Measurements from ENCODE around the gene OSBPL8. TPM values are rescaled to one million over a fixed set of nuclear protein-coding genes. Genes with fewer than 3 reads are reported as not detected.

The OSBPL8 gene
- total and polyA plus RNA-seq, 12 donors: 3.7 to 154 (median 45.1) TPM

DNA sequence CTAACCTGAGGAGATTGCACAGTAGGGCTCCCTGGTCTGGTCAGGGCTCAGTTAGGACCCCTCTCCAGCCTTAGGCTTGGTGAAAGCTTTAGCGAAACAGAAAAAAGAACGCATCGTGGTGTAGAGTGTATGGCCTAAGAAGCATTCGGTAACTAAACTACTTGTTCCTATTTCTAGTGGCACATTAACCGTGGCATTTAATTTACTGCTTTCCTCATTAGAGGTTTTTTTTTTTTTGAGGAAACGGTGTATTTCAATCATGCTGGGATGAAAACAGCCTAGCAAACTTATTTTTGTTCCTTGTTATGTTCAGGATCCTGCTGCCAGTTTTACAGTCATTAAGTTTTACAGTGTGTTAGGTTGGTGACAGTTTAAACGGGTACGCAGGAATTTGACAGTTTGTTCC is 518 bp upstream of the OSBPL8 start:
- intact Hi-C loops (cut with DNase I): no loop called here
- peaks cover 6 to 44% of the 10 kb centered on the region in 2 donors for H3K4me1 ChIP-seq (replicated peaks in 1 of 2)

GRCh38 chr12:76558684-76559399 is 729 bp downstream of the OSBPL8 start:
- Histone ChIP-seq H3K4me1 (replicated peaks in 1 of 2) (peaks cover 6 to 57% of the 10 kb centered on the region in 2 donors), H3K36me3 (replicated peaks in 1 of 2) (no peaks in the 10 kb centered on the region), H3K4me3 (peak overlapping the region; percentile 36 to 98 (median 86)), H3K27me3 (no peaks in the 10 kb centered on the region), H3K9me3 (replicated peaks in 1 of 3) (no peaks in the 10 kb centered on the region), H3K27ac (peak overlapping the region; percentile 49 to 96 (median 93))
- TF ChIP-seq CTCF (IDR thresholded peaks at IDR 0.05) (no peak), POLR2A (IDR thresholded peaks at IDR 0.05) (peak in 1 of 2 donors; percentile 27)
- peak; percentile 40 to 76 (median 47) for DNase-seq
- WGBS, 4 donors: 0 to 1% (median 1%) methylated on average over 12 to 33 of the region's 33 CpGs
- intact Hi-C loops (cut with DNase I): no loop called here

More for the DNA sequence above, 518 bp upstream of the OSBPL8 start:
- Histone ChIP-seq H3K27me3 (no peaks in the 10 kb centered on the region), H3K4me3 (peak overlapping the region in 3 of 4 donors; percentile 77 to 93 (median 80)), H3K27ac (peak overlapping the region; percentile 75 to 96 (median 93)), H3K36me3 (replicated peaks in 1 of 2) (no peaks in the 10 kb centered on the region), H3K9me3 (replicated peaks in 1 of 3) (no peaks in the 10 kb centered on the region)
- no peak for DNase-seq
- WGBS, 4 donors: 13 to 19% (median 17%) methylated on average over 8 of the region's 8 CpGs
- TF ChIP-seq POLR2A (IDR thresholded peaks at IDR 0.05) (no peak), CTCF (IDR thresholded peaks at IDR 0.05) (no peak)

- intact Hi-C loops (cut with DNase I): no loop called here
- no peaks in the 10 kb centered on the region for H3K27me3 ChIP-seq
- H3K4me3 ChIP-seq: no peak overlapping the region
- peaks cover 6 to 47% of the 10 kb centered on the region in 2 donors for H3K4me1 ChIP-seq (replicated peaks in 1 of 2)
- H3K27ac ChIP-seq: no peak overlapping the region
- no peak for TF ChIP-seq POLR2A (IDR thresholded peaks at IDR 0.05)
- no peak for TF ChIP-seq CTCF (IDR thresholded peaks at IDR 0.05)
- no peak for DNase-seq
- H3K9me3 ChIP-seq (replicated peaks in 1 of 3): no peaks in the 10 kb centered on the region
- WGBS, 4 donors: 93 to 97% (median 97%) methylated on average over 4 of the region's 4 CpGs
- H3K36me3 ChIP-seq (replicated peaks in 1 of 2): no peaks in the 10 kb centered on the region
Measured at GRCh38 chr12:76556368-76556767, 3.2 kb downstream of the OSBPL8 start.

DNA sequence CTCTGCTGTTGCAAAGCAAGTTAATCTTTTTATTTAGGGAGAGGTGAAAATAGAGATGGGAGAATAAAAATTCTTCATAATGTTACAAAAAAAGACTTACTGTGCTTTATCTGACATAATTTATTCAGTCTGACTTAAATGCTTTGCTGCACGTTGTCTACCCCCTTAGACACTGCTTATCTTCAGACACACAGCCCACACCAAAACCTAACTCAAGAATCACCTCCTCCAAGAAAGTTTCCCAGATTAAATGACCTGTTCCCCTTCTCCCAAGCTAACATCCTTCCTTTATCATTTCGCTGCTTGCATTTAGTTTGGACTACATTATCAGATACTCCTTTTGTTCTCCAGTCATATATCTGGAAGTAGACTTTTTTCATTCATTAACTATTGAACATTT is 3.8 kb downstream of the OSBPL8 start:
- H3K36me3 ChIP-seq (replicated peaks in 1 of 2): no peaks in the 10 kb centered on the region
- H3K27ac ChIP-seq: no peak overlapping the region
- TF ChIP-seq POLR2A (IDR thresholded peaks at IDR 0.05) (no peak), CTCF (IDR thresholded peaks at IDR 0.05) (no peak)
- WGBS, 4 donors: 91 to 95% (median 94%) methylated on average over 2 of the region's 2 CpGs
- H3K4me1 ChIP-seq (replicated peaks in 1 of 2): peaks cover 6 to 53% of the 10 kb centered on the region in 2 donors
- no peaks in the 10 kb centered on the region for H3K27me3 ChIP-seq
- no peak overlapping the region for H3K4me3 ChIP-seq
- no peak for DNase-seq
- no peaks in the 10 kb centered on the region for H3K9me3 ChIP-seq (replicated peaks in 1 of 3)
- intact Hi-C loops (cut with DNase I): no loop called here

Measured in adrenal gland (tissue), 12 donors.